Measurements from ENCODE around the gene DAPP1.

The DAPP1 gene

GRCh38 chr4:99818661-99819060 lies 2.0 kb downstream of the DAPP1 start:
- Histone ChIP-seq H3K27ac (no peak overlapping the region), H3K27me3 (replicated peaks) (no peaks in the 10 kb centered on the region), H3K36me3 (replicated peaks) (no peaks in the 10 kb centered on the region), H3K4me3 (ENCODE audit: low read depth, low read length) (no peak overlapping the region)
- no peak for TF ChIP-seq CTCF (IDR thresholded peaks at IDR 0.05; ENCODE audit: low read depth, low read length, missing control alignments)
- in situ Hi-C loops (cut with HindIII; ENCODE audit: low pct_ligation_motif_present, low sequenced_read_pairs): no loop called here
- no peak for DNase-seq

- no peak overlapping the region for H3K4me3 ChIP-seq (ENCODE audit: low read depth, low read length)
- no peak overlapping the region for H3K27ac ChIP-seq
- no peaks in the 10 kb centered on the region for H3K27me3 ChIP-seq (replicated peaks)
- no peaks in the 10 kb centered on the region for H3K36me3 ChIP-seq (replicated peaks)
- no peak for DNase-seq
- in situ Hi-C loops (cut with HindIII; ENCODE audit: low pct_ligation_motif_present, low sequenced_read_pairs): no loop called here
- no peak for TF ChIP-seq CTCF (IDR thresholded peaks at IDR 0.05; ENCODE audit: low read depth, low read length, missing control alignments)
These were observed 5.4 kb downstream of the DAPP1 start for GRCh38 chr4:99821918-99822503.

- no peak overlapping the region for H3K4me3 ChIP-seq (ENCODE audit: low read depth, low read length)
- in situ Hi-C loops (cut with HindIII; ENCODE audit: low pct_ligation_motif_present, low sequenced_read_pairs): no loop called here
These were observed 6.1 kb downstream of the DAPP1 start for GRCh38 chr4:99822734-99823133.

GRCh38 chr4:99824070-99824599 lies 7.5 kb downstream of the DAPP1 start:
- H3K27ac ChIP-seq: no peak overlapping the region
- TF ChIP-seq CTCF (IDR thresholded peaks at IDR 0.05; ENCODE audit: low read depth, low read length, missing control alignments): no peak
- H3K36me3 ChIP-seq (replicated peaks): no peaks in the 10 kb centered on the region
- no peak for DNase-seq
- in situ Hi-C loops (cut with HindIII; ENCODE audit: low pct_ligation_motif_present, low sequenced_read_pairs): no loop called here
- H3K4me3 ChIP-seq (ENCODE audit: low read depth, low read length): no peak overlapping the region
- H3K27me3 ChIP-seq (replicated peaks): no peaks in the 10 kb centered on the region

More at GRCh38 chr4:99822734-99823133, 6.1 kb downstream of the DAPP1 start:
- no peak for TF ChIP-seq CTCF (IDR thresholded peaks at IDR 0.05; ENCODE audit: low read depth, low read length, missing control alignments)
- DNase-seq: no peak
- Histone ChIP-seq H3K27ac (no peak overlapping the region), H3K36me3 (replicated peaks) (no peaks in the 10 kb centered on the region), H3K27me3 (replicated peaks) (no peaks in the 10 kb centered on the region)

GRCh38 chr4:99825272-99825671 lies 8.6 kb downstream of the DAPP1 start:
- Histone ChIP-seq H3K27ac (no peak overlapping the region), H3K4me3 (ENCODE audit: low read depth, low read length) (no peak overlapping the region)
- no peak for DNase-seq

More at GRCh38 chr4:99825272-99825671, 8.6 kb downstream of the DAPP1 start:
- H3K27me3 ChIP-seq (replicated peaks): no peaks in the 10 kb centered on the region
- in situ Hi-C loops (cut with HindIII; ENCODE audit: low pct_ligation_motif_present, low sequenced_read_pairs): no loop called here
- no peaks in the 10 kb centered on the region for H3K36me3 ChIP-seq (replicated peaks)
- TF ChIP-seq CTCF (IDR thresholded peaks at IDR 0.05; ENCODE audit: low read depth, low read length, missing control alignments): no peak
